ENCODE measurements around the gene HORMAD2. TPM values are rescaled to one million over a fixed set of nuclear protein-coding genes. Genes with fewer than 3 reads are reported as not detected.

The HORMAD2 gene
- total and polyA plus RNA-seq, 9 of the 15 experiments (the other 6 are each of a cell fraction or from before 2014, with no cell fraction given), result not detected

DNA sequence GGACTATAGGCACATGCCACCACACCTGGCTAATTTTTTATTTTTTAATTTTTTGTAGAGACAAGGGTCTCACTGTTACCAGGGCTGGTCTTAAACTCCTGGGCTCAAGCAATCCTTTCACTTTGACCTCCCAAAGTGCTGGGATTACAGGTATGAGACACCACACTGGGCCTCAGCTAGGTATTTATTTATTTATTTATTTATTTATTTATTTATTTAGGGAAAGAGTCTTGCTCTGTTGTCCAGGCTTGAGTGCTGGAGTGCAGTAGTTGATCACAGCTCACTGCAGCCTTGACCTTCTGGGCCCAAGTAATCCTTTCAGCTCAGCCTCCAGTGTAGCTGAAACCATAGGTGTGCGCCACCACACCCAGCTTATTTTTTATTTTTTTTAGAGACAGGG is 43.2 kb downstream of the HORMAD2 start:
- POLR2A ChIA-PET, result no interaction called here

More for the DNA sequence above, 43.2 kb downstream of the HORMAD2 start:
- TF ChIP-seq, protein P1, sequence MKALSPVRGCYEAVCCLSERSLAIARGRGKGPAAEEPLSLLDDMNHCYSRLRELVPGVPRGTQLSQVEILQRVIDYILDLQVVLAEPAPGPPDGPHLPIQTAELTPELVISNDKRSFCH (CRISPR knock-in tag; IDR thresholded peaks at IDR 0.05), result no peak
- TF ChIP-seq, protein P1 (tag; IDR thresholded peaks at IDR 0.05), result no peak
- TF ChIP-seq CREBBP (IDR thresholded peaks at IDR 0.05; ENCODE audit: low read depth, low read length), result no peak
- TF ChIP-seq CAMTA2 (CRISPR knock-in tag; conservative IDR thresholded peaks at IDR 0.05), result no peak
- no peak for TF ChIP-seq GTF2B (IDR thresholded peaks at IDR 0.05; ENCODE audit: extremely low read depth, insufficient read length)
- no peak for TF ChIP-seq ZKSCAN3 (CRISPR knock-in tag; IDR thresholded peaks at IDR 0.05)
- TF ChIP-seq NBN (IDR thresholded peaks at IDR 0.05; ENCODE audit: low read depth), result no peak
- no peak for TF ChIP-seq ARNT (IDR thresholded peaks at IDR 0.05)
- no peak for TF ChIP-seq SMAD2 (IDR thresholded peaks at IDR 0.05; ENCODE audit: low read depth, low read length)
- no peak for TF ChIP-seq ZNF347 (CRISPR knock-in tag; IDR thresholded peaks at IDR 0.05; ENCODE audit: low read depth)
- no peak for TF ChIP-seq TAF9B (IDR thresholded peaks at IDR 0.05; ENCODE audit: partially characterized antibody)
- TF ChIP-seq, protein P2, sequence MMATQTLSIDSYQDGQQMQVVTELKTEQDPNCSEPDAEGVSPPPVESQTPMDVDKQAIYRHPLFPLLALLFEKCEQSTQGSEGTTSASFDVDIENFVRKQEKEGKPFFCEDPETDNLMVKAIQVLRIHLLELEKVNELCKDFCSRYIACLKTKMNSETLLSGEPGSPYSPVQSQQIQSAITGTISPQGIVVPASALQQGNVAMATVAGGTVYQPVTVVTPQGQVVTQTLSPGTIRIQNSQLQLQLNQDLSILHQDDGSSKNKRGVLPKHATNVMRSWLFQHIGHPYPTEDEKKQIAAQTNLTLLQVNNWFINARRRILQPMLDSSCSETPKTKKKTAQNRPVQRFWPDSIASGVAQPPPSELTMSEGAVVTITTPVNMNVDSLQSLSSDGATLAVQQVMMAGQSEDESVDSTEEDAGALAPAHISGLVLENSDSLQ (IDR thresholded peaks at IDR 0.05), result no peak
- no peak for TF ChIP-seq ZNF239 (CRISPR knock-in tag; IDR thresholded peaks at IDR 0.05)
- TF ChIP-seq PHF20 (IDR thresholded peaks at IDR 0.05; ENCODE audit: partially characterized antibody), result no peak
- TF ChIP-seq CEBPG (CRISPR knock-in tag; IDR thresholded peaks at IDR 0.05), result no peak
- TF ChIP-seq CEBPG (tag; conservative IDR thresholded peaks at IDR 0.05 in 1 of 2, IDR thresholded peaks at IDR 0.05 in 1 of 2), result no peak
- Histone ChIP-seq H3K4me3 (no peak overlapping the region), H3K27me3 (ENCODE audit: control insufficient read depth in 2 of 2, insufficient read depth in 2 of 2, low read length in 2 of 2) (peaks cover 0 to 6% of the 10 kb centered on the region in 2 experiments; a peak in 3 of 5 replicates), H2AFZ (ENCODE audit: low read depth, low read length) (no peak overlapping the region), H3K9ac (ENCODE audit: insufficient read depth in 1 of 2, low read depth in 2 of 2, low read length in 2 of 2) (no peak overlapping the region), H3K27ac (ENCODE audit: extremely low read depth, low read depth, low read length) (no peak overlapping the region), H3K9me3 (replicated peaks; ENCODE audit: control insufficient read depth, insufficient read depth, low read depth, low read length) (no peaks in the 10 kb centered on the region), H3K9me1 (ENCODE audit: control insufficient read depth, insufficient read depth, low read length) (no peaks in the 10 kb centered on the region), H3K4me2 (ENCODE audit: insufficient read depth, low read length) (no peak overlapping the region), H3K4me1 (replicated peaks in 1 of 2; ENCODE audit: control insufficient read depth in 2 of 2, insufficient read depth in 2 of 2, low read length in 2 of 2) (no peaks in the 10 kb centered on the region; a peak in 1 of 5 replicates), H4K20me1 (replicated peaks; ENCODE audit: control insufficient read depth, insufficient read depth, low read length) (no peaks in the 10 kb centered on the region; the same call in 1 of the 2 replicates), H3K79me2 (ENCODE audit: control insufficient read depth, insufficient read depth, low read length) (no peaks in the 10 kb centered on the region), H3K36me3 (ENCODE audit: control insufficient read depth, insufficient read depth, low read length) (no peaks in the 10 kb centered on the region)
- ATAC-seq (no peak), FAIRE-seq (no peak), DNase-seq (ENCODE audit: extremely low read depth in 1 of 4, low spot score in 3 of 4) (no peak)
- BruUV-seq (replicated peaks), result no TSS peak
- in situ Hi-C loops (cut with MboI) (loop anchor here (25.0 kb wide), 2 partner anchors 264 to 364 kb away; partner anchors contain the start of genes RNF215 and SEC14L2), intact Hi-C loops (cut with micrococcal nuclease) (no loop called here)
- CTCF ChIA-PET (ENCODE audit: low intra/inter-chr PET ratio), result no interaction called here
- WGBS (ENCODE audit: insufficient coverage, low coverage, missing lambda C conversion rate), result 30% methylated on average over 1 of the region's 1 CpG
